NCI-H345 treated with DMSO at 0.1 percent for 48 hours (cell line): ENCODE measurements around the gene ARVCF.
A peak's percentile ranks its signal among the peaks of the same experiment; 100 is the strongest.

Source experiments
- DNase-seq: peaks from one replicate; lab custom pipeline; 2025; ENCODE audit not compliant: unreplicated experiment; lab: John Stamatoyannopoulos, UW

The ARVCF gene

GRCh38 chr22:19987394-19988306 lies 29.0 kb downstream of the ARVCF start:
- DNase-seq: no peak

- DNase-seq: peak; percentile 40
These were observed 29.9 kb downstream of the ARVCF start for GRCh38 chr22:19986410-19987341.

DNA sequence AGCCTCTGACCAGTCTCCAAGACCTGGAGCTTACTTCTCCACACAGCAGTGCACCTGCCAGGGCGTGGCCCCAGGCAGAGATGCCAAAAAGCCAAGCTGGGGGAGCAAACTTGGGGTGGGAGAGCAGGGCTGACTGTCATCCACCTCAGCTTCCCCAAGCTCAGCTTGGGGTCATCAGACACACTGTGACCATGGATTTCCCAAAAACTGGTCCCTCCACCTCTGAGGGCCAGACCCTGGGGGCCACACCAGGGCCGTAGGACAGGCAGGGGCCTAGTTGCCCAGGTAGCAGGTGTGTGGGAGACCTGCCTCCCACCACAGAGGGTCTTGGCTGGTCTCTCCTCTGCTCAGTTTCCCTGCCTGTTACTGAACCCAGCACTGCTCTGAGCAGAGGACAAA lies 30.6 kb downstream of the ARVCF start:
- DNase-seq: no peak

DNA sequence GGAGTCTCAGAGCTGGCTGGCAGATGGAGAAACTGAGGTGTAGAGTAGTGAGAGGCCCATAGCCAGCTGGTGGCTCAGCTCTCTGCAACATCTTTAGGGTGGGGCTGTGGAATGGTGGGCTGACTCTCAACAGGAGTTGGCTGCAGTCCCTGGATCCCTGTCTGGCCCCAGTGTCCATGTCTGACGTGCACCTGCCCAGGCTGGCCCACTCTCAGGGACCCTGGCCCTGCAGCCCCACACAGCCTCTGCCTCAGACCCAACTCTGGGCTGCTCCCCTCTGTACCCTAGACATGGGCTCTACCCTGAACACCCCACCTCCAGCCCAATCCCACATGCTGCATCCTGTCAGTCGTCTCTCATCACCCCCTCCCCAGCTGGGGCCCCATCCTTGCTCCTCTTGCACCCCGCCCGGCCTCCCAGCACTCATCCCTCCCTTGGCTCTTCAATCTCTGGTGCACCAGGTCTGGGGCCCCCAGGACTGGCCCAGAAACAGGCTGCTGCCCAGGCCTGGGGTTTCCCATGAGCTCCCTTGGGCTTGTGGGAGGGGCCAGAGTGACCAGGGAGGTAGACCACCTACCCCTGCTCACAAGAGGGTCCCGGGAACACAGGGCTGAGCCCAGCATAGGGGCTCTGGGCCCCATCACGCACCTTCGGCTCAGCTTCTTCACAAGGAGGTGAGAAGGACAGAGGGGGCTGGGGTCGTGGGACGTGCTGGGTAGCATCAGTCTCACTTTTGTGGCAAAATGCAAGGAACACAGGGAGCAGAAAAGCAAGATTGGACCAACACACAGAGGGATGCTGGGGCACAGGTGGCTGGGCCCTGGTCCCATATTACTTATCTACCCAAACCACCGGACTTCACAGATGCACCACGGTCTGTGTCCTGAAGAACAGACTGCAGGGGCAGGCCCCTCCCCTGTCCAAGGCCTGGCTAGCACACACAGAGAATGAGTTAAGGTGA lies 31.5 kb downstream of the ARVCF start:
- DNase-seq: no peak

GRCh38 chr22:19984201-19984753 lies 32.3 kb downstream of the ARVCF start:
- no peak for DNase-seq

- DNase-seq: no peak
These were observed 32.9 kb downstream of the ARVCF start for GRCh38 chr22:19983741-19984140.

DNA sequence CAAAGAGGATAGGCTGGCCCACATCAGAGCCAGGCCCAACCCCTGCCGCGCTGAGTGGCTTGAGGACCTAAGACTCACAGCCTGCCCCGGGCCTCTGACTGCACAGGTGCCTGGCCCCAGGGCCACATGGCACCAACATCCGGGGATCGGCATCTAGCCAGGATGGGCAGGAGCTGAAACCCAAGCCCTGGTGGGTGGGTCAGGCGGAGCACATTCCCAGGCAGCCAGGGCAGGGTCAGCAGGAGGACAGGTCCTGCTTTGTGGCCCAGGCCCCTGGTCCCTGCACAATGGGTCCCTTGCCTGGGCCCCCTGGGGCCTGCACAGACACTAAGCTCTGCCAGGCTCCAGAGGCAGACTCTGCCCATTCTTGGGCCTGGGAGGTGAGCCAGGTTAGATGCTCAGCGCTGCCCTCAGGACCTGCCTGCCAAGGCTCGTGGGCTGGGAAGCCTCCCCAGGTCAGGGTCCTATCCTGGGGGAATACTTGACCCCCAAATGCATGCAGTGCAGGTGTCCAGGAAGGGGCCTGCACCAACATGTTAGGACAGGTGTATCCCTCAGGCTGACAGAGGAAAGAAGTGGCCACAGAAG lies 33.5 kb downstream of the ARVCF start:
- no peak for DNase-seq

- DNase-seq: no peak
These were observed 34.4 kb downstream of the ARVCF start for GRCh38 chr22:19981961-19982920.

DNA sequence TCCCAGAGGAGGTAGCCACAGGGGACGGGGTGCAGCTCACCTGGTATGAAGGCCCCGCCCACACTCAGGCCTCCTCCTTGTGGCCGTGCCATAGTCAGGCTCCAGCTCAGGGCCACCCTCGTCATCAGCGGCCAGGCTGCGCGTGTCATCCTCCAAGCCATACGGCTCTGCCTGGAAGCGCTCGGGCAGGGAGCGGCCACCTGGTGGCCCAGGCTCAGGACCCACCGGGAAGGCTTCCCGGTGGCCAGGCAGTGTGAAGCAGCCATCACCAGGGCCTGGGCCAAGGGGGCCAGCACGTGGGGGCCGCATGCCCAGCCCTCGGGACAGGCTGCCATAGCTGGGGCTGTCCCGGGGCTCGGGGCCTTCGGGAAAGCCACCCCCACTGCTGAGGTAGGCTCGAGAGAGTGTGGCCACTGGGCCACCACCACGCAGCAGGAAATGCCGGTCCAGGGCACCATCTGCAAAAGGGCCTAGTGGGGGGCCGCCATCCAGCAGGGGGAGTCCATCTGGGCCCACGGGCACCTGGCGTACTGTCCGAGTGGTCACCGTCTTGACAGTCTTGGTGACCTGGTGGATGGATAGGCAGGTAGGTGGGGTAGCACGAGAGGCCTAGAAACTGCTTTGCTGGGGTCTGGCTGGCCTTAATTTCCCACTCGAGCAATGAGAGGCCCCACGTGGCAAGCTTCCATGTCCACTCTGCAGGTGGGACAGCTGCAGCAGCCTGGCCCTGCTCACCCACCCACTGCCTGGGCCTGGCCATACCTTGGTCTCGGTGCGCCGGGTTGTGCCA lies 35.3 kb downstream of the ARVCF start:
- DNase-seq: no peak

GRCh38 chr22:19980766-19981165 lies 35.9 kb downstream of the ARVCF start:
- no peak for DNase-seq

GRCh38 chr22:19979712-19980493 lies 36.7 kb downstream of the ARVCF start:
- no peak for DNase-seq

DNA sequence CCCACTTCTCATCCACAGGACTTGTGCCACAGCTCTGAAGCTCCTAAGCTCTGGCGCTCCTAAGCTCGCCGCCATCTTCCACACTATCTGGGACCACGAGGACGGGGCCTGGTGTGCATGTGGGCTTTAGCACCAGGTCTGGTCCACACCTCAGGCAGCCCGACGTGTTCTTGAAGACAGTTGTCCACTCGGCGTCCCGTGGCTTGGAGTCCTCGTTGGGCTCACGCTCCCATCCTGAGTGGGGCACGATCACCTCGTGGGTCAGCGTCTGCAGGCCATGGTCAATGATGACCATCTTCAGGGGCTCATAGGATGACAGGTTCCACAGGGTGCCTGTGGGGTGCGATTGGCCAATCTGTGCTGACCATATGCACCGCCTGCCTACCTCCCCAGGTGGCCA lies 37.9 kb downstream of the ARVCF start:
- DNase-seq: no peak

DNA sequence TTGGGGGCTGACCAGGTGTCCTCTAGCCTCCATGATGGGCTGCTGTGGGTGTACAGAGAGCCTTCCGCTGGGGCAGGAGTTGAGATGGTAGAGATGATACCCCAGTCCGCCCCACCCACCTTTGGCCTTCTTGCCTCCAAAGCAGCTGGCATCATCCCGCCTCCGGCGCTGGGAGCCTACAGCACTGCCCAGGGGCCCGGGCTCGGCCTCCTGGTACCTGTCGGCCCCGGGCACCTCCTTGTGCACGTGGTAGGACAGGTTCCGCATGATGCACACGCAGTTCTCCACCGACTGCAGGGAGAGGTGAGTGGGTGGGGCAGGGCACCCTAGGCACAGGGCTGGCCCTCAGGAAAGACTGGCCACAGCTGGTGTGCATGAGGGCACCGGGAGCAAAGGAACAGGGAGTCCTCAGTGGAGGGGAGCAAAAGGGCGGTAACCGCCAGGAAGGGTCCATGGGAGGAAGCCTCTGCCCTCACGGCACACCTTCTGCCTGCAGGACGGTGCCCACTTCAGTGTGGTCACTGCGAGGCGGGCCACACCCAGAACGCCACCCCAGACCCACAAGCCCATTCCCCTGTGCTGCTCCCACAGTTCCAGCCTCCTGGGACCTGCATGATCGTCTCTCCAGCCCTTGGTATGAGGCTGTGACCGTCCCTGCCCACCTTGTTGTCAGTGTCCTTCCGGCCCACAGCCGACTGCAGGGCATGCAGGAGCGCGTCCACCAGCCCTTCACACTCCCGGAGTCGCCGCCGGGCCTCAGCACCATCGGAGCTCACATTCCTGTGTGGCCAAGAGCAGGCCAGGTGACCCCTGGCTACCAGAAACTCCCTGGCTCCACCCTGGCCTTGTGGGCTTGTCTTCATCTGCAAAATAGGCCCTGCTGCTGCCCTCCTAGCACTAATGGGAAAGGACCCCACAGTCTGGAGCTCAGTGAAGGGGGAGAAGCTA lies 39.1 kb downstream of the ARVCF start:
- DNase-seq: no peak

- no peak for DNase-seq
These were observed 40.0 kb downstream of the ARVCF start for GRCh38 chr22:19976671-19977070.

GRCh38 chr22:19975707-19976035 lies 41.0 kb downstream of the ARVCF start:
- DNase-seq: no peak

DNA sequence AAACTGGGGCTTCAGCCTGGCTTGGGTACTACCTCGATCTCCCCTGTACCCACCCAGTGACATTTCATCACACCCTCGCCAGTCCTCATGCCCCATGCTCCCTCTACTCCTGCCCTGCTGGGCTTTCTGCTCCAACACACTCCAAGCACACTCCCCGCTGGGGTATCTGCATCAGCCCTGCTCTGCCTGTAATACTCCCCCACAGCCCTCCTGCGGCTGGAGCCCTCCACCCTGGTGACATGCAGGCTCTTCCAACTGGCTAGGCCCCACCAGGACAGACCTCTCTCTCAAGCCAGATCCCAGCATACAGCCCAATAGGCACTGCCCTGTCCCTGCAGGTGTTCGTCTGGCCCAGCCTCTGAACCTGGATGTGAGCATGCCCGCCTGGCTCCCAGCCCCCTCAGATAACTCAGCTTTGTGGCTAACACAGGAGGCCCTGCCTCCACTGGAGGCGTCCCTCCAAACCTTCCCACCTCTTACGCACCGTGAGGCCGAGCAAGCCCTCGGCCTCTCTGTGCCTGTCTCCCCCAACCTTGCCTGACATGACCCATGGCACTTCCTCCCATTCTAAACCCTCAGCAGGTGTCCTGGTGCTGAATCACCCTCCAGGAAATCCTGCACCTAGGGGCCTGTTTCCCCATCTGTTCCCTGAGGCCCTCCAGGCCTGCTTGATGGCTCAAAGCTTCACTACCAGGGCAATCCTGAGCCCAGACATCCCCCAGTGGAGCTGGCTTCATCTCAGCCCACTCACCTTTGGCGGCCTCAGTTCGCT lies 41.5 kb downstream of the ARVCF start:
- DNase-seq: peak; percentile 70
